ENCODE measurements around the gene C1QTNF12. TPM values are rescaled to one million over a fixed set of nuclear protein-coding genes. Genes with fewer than 3 reads are reported as not detected.

Gene C1QTNF12
- total RNA-seq, 8 experiments from 2014 or later = 0.99 to 6.1 (median 1.8) TPM; not detected in 1

GRCh38 chr1:1241588-1242219 lies 4.8 kb downstream of the C1QTNF12 start:
- Histone ChIP-seq H3K4me3 (no peak overlapping the region), H3K4me1 (replicated peaks in 1 of 2) (peaks cover 51 to 52% of the 10 kb centered on the region in 2 donors), H3K27ac (no peak overlapping the region)
- in situ Hi-C loops (cut with MboI; ENCODE audit: low pct_unique_long_range_greater_than_20kb in 2 of 9, low sequenced_read_pairs in 9 of 9, unreplicated experiment in 9 of 9) = no loop called here
- no peak for ATAC-seq (replicated peaks in 6 of 8)
- WGBS, 10 experiments = 84 to 100% methylated on average over 2 to 16 of the region's 26 CpGs; no CpG with 5 or more reads in 8 of the 10 experiments

GRCh38 chr1:1240822-1241587 lies 5.5 kb downstream of the C1QTNF12 start:
- ATAC-seq (replicated peaks in 6 of 8) = peak in 2 of 8 experiments; percentile 1 to 17
- Histone ChIP-seq H3K4me1 (replicated peaks in 1 of 2) (peaks cover 48 to 49% of the 10 kb centered on the region in 2 donors), H3K4me3 (no peak overlapping the region), H3K27ac (no peak overlapping the region)
- in situ Hi-C loops (cut with MboI; ENCODE audit: low pct_unique_long_range_greater_than_20kb in 2 of 9, low sequenced_read_pairs in 9 of 9, unreplicated experiment in 9 of 9) = no loop called here
- WGBS, 10 experiments = 73 to 92% (median 75%) methylated on average over 4 to 13 of the region's 23 CpGs; no CpG with 5 or more reads in 7 of the 10 experiments

- Histone ChIP-seq H3K4me1 (replicated peaks in 1 of 2) (peaks cover 46 to 49% of the 10 kb centered on the region in 2 donors), H3K27ac (no peak overlapping the region), H3K4me3 (no peak overlapping the region)
- WGBS, 10 experiments = 100% methylated on average over 1 of the region's 11 CpGs; no CpG with 5 or more reads in 9 of the 10 experiments
- ATAC-seq (replicated peaks in 6 of 8) = no peak
- in situ Hi-C loops (cut with MboI; ENCODE audit: low pct_unique_long_range_greater_than_20kb in 2 of 9, low sequenced_read_pairs in 9 of 9, unreplicated experiment in 9 of 9) = no loop called here
Measured at GRCh38 chr1:1240348-1240732, 6.2 kb downstream of the C1QTNF12 start.

GRCh38 chr1:1239614-1240347 lies 6.7 kb downstream of the C1QTNF12 start:
- 0 to 67% (median 60%) methylated on average over 1 to 11 of the region's 30 CpGs; no CpG with 5 or more reads in 4 of the 10 experiments for WGBS, 10 experiments
- in situ Hi-C loops (cut with MboI; ENCODE audit: low pct_unique_long_range_greater_than_20kb in 2 of 9, low sequenced_read_pairs in 9 of 9, unreplicated experiment in 9 of 9) = no loop called here
- Histone ChIP-seq H3K4me3 (no peak overlapping the region), H3K4me1 (replicated peaks in 1 of 2) (peaks cover 46 to 49% of the 10 kb centered on the region in 2 donors), H3K27ac (no peak overlapping the region)
- peak in 4 of 8 experiments; percentile 1 to 54 (median 32) for ATAC-seq (replicated peaks in 6 of 8)

- peaks cover 46 to 49% of the 10 kb centered on the region in 2 donors for H3K4me1 ChIP-seq (replicated peaks in 1 of 2)
- in situ Hi-C loops (cut with MboI; ENCODE audit: low pct_unique_long_range_greater_than_20kb in 2 of 9, low sequenced_read_pairs in 9 of 9, unreplicated experiment in 9 of 9) = no loop called here
- WGBS, 10 experiments = 100% methylated on average over 1 of the region's 15 CpGs; no CpG with 5 or more reads in 9 of the 10 experiments
- H3K4me3 ChIP-seq = no peak overlapping the region
- peak in 4 of 8 experiments; percentile 1 to 42 (median 8) for ATAC-seq (replicated peaks in 6 of 8)
- no peak overlapping the region for H3K27ac ChIP-seq
Measured at GRCh38 chr1:1239227-1239613, 7.3 kb downstream of the C1QTNF12 start.

GRCh38 chr1:1238702-1239178 lies 7.8 kb downstream of the C1QTNF12 start:
- no peak overlapping the region for H3K27ac ChIP-seq
- peaks cover 47 to 49% of the 10 kb centered on the region in 2 donors for H3K4me1 ChIP-seq (replicated peaks in 1 of 2)
- WGBS, 10 experiments = 87 to 93% methylated on average over 3 to 6 of the region's 19 CpGs; no CpG with 5 or more reads in 8 of the 10 experiments
- H3K4me3 ChIP-seq = no peak overlapping the region
- no peak for ATAC-seq (replicated peaks in 6 of 8)
- in situ Hi-C loops (cut with MboI; ENCODE audit: low pct_unique_long_range_greater_than_20kb in 2 of 9, low sequenced_read_pairs in 9 of 9, unreplicated experiment in 9 of 9) = no loop called here

GRCh38 chr1:1237874-1238701 lies 8.4 kb downstream of the C1QTNF12 start:
- WGBS, 10 experiments = 50 to 100% (median 91%) methylated on average over 1 to 12 of the region's 48 CpGs; no CpG with 5 or more reads in 5 of the 10 experiments

GRCh38 chr1:1236945-1237873 lies 9.3 kb downstream of the C1QTNF12 start:
- H3K4me1 ChIP-seq (replicated peaks in 1 of 2) = peaks cover 56 to 57% of the 10 kb centered on the region in 2 donors
- H3K4me3 ChIP-seq = no peak overlapping the region
- no peak overlapping the region for H3K27ac ChIP-seq
- ATAC-seq (replicated peaks in 6 of 8) = peak; percentile 1 to 32 (median 8)
- WGBS, 10 experiments = 20 to 89% (median 33%) methylated on average over 1 to 8 of the region's 34 CpGs; no CpG with 5 or more reads in 7 of the 10 experiments
- in situ Hi-C loops (cut with MboI; ENCODE audit: low pct_unique_long_range_greater_than_20kb in 2 of 9, low sequenced_read_pairs in 9 of 9, unreplicated experiment in 9 of 9) = no loop called here

More at GRCh38 chr1:1237874-1238701, 8.4 kb downstream of the C1QTNF12 start:
- ATAC-seq (replicated peaks in 6 of 8) = peak in 4 of 8 experiments; percentile 2 to 11 (median 2)
- Histone ChIP-seq H3K27ac (no peak overlapping the region), H3K4me1 (replicated peaks in 1 of 2) (peaks cover 49% of the 10 kb centered on the region in 2 donors), H3K4me3 (no peak overlapping the region)
- in situ Hi-C loops (cut with MboI; ENCODE audit: low pct_unique_long_range_greater_than_20kb in 2 of 9, low sequenced_read_pairs in 9 of 9, unreplicated experiment in 9 of 9) = no loop called here

- no peak for ATAC-seq (replicated peaks in 6 of 8)
- Histone ChIP-seq H3K4me3 (no peak overlapping the region), H3K4me1 (replicated peaks in 1 of 2) (peaks cover 56 to 57% of the 10 kb centered on the region in 2 donors), H3K27ac (no peak overlapping the region)
- 84 to 100% methylated on average over 1 to 4 of the region's 22 CpGs; no CpG with 5 or more reads in 8 of the 10 experiments for WGBS, 10 experiments
- in situ Hi-C loops (cut with MboI; ENCODE audit: low pct_unique_long_range_greater_than_20kb in 2 of 9, low sequenced_read_pairs in 9 of 9, unreplicated experiment in 9 of 9) = no loop called here
Measured at GRCh38 chr1:1236176-1236763, 10.3 kb downstream of the C1QTNF12 start.

GRCh38 chr1:1235016-1235744 lies 11.3 kb downstream of the C1QTNF12 start:
- Histone ChIP-seq H3K4me1 (replicated peaks in 1 of 2) (peaks cover 57 to 58% of the 10 kb centered on the region in 2 donors), H3K4me3 (no peak overlapping the region), H3K27ac (no peak overlapping the region)
- in situ Hi-C loops (cut with MboI; ENCODE audit: low pct_unique_long_range_greater_than_20kb in 2 of 9, low sequenced_read_pairs in 9 of 9, unreplicated experiment in 9 of 9) = no loop called here
- WGBS, 10 experiments = 60 to 100% (median 91%) methylated on average over 2 to 14 of the region's 27 CpGs; no CpG with 5 or more reads in 4 of the 10 experiments
- ATAC-seq (replicated peaks in 6 of 8) = no peak
